ENCODE results near the gene GAR1. TPM values are rescaled to one million over a fixed set of nuclear protein-coding genes. Genes with fewer than 3 reads are reported as not detected.

Gene GAR1
- total and polyA plus RNA-seq, 7 experiments from 2014 or later = 9.5 to 24.8 (median 11.3) TPM

GRCh38 chr4:109801099-109801789, 14.3 kb upstream of the GAR1 start:
- intact Hi-C loops (cut with micrococcal nuclease) = loop anchor here in 1 of 2 donors (5.0 kb wide), 1 partner anchor 44 kb away; no protein-coding TSS in a partner anchor
- Histone ChIP-seq H3K9me3 (ENCODE audit: control insufficient read depth in 2 of 3, low read length in 3 of 3) (peaks cover 0 to 3% (median 0%) of the 10 kb centered on the region in 3 experiments), H3K4me1 (ENCODE audit: control insufficient read depth in 2 of 2, insufficient read depth in 2 of 2, low read length in 2 of 2) (no peaks in the 10 kb centered on the region), H3K27ac (ENCODE audit: low read depth, low read length) (no peak overlapping the region), H3K27me3 (ENCODE audit: control insufficient read depth in 2 of 2, insufficient read depth in 2 of 2, low read length in 2 of 2) (no peaks in the 10 kb centered on the region), H3K4me3 (ENCODE audit: low read length) (no peak overlapping the region), H3K36me3 (ENCODE audit: control insufficient read depth in 2 of 3, insufficient read depth in 3 of 3, low read length in 3 of 3) (no peaks in the 10 kb centered on the region)
- DNase-seq (no peak), ATAC-seq (no peak)
- Mint-ChIP-seq H3K27me3 (peaks cover 0 to 13% (median under 1%) of the 10 kb centered on the region in 5 donors), H3K27ac (no peak overlapping the region), H3K4me1 (no peaks in the 10 kb centered on the region), H3K36me3 (no peaks in the 10 kb centered on the region), H3K4me3 (no peak overlapping the region), H3K9me3 (peaks cover 0 to 14% (median 4%) of the 10 kb centered on the region in 11 donors)
- POLR2A ChIA-PET = no interaction called here
- CTCF ChIA-PET = interaction anchor here (0.6 kb wide), 1 partner anchor 426 kb away, joined by 3 read pairs; no protein-coding TSS in a partner anchor

GRCh38 chr4:109801895-109802319, 13.7 kb upstream of the GAR1 start, which contains the start of gene CFI:
Gene CFI (minus strand): TSS chr4:109801999. CDS start chr4:109801971, 28 bp downstream.
- H3K27me3 ChIP-seq (ENCODE audit: control insufficient read depth in 2 of 2, insufficient read depth in 2 of 2, low read length in 2 of 2) = no peaks in the 10 kb centered on the region
- POLR2A ChIA-PET = no interaction called here
- CTCF ChIA-PET = no interaction called here
- no peak within 1 kb of the TSS for H3K27ac Mint-ChIP-seq
- H3K4me3 ChIP-seq (ENCODE audit: low read length) = no peak within 1 kb of the TSS
- no peaks in the 10 kb centered on the region for H3K36me3 ChIP-seq (ENCODE audit: control insufficient read depth in 2 of 3, insufficient read depth in 3 of 3, low read length in 3 of 3)
- DNase-seq (no peak), ATAC-seq (no peak)
- intact Hi-C loops (cut with micrococcal nuclease) = loop anchor here in 1 of 2 donors (5.0 kb wide), 1 partner anchor 45 kb away; no protein-coding TSS in a partner anchor
- H3K4me1 Mint-ChIP-seq = no peaks in the 10 kb centered on the region
- no peaks in the 10 kb centered on the region for H3K4me1 ChIP-seq (ENCODE audit: control insufficient read depth in 2 of 2, insufficient read depth in 2 of 2, low read length in 2 of 2)
- no peak within 1 kb of the TSS for H3K4me3 Mint-ChIP-seq
- peaks cover 0 to 10% (median 7%) of the 10 kb centered on the region in 5 donors for H3K27me3 Mint-ChIP-seq
- no peak within 1 kb of the TSS for H3K27ac ChIP-seq (ENCODE audit: low read depth, low read length)
- H3K36me3 Mint-ChIP-seq = no peaks in the 10 kb centered on the region
- no peaks in the 10 kb centered on the region for H3K9me3 ChIP-seq (ENCODE audit: control insufficient read depth in 2 of 3, low read length in 3 of 3)
- H3K9me3 Mint-ChIP-seq = peaks cover 0 to 7% (median 0%) of the 10 kb centered on the region in 11 donors

DNA sequence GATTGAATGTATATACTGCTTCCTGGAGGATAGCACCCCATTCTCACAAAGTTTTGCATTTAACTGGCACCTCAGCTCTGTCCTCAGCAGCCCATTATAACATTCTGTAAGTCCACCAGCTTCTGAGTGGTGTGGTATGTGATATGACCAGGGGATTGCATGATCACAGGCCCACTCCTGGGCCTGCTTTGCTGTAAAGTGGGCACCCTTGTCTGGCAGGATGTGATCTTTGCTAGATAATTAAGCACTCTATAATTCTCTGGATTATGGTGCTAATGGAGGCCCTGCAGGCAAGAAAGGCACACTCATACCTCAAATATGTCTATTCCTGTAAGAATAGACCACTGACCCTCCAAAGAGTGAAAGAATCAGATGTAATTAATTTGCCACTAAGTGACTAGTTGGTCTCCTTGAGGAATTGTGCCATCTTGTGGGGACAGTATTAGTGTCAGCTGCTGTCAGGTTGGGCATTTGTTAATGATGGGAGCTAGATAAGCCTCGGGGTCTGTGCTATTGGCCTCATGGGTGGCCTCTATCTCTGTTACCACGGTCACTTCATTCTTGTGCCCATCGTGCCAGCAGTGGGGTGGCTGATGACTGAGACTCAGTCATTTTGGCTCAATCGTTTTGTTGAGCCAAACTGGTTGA, 11.5 kb upstream of the GAR1 start:
- Histone ChIP-seq H3K4me1 (ENCODE audit: control insufficient read depth in 2 of 2, insufficient read depth in 2 of 2, low read length in 2 of 2) (no peaks in the 10 kb centered on the region), H3K36me3 (ENCODE audit: control insufficient read depth in 2 of 3, insufficient read depth in 3 of 3, low read length in 3 of 3) (no peaks in the 10 kb centered on the region), H3K27ac (ENCODE audit: low read depth, low read length) (no peak overlapping the region), H3K9me3 (ENCODE audit: control insufficient read depth in 2 of 3, low read length in 3 of 3) (no peaks in the 10 kb centered on the region), H3K4me3 (ENCODE audit: low read length) (no peak overlapping the region), H3K27me3 (ENCODE audit: control insufficient read depth in 2 of 2, insufficient read depth in 2 of 2, low read length in 2 of 2) (no peaks in the 10 kb centered on the region)
- POLR2A ChIA-PET = no interaction called here
- no peaks in the 10 kb centered on the region for H3K36me3 Mint-ChIP-seq
- CTCF ChIA-PET = interaction anchor here (1.0 kb wide), 1 partner anchor 372 kb away, joined by 3 read pairs; no protein-coding TSS in a partner anchor
- no peaks in the 10 kb centered on the region for H3K4me1 Mint-ChIP-seq
- no peak overlapping the region for H3K4me3 Mint-ChIP-seq
- peak in 4 of 9 donors; percentile 8 to 25 (median 16) for DNase-seq
- peak; percentile 44 for ATAC-seq
- H3K9me3 Mint-ChIP-seq = no peaks in the 10 kb centered on the region
- intact Hi-C loops (cut with micrococcal nuclease) = loop anchor here (1.0 to 5.0 kb wide), 3 partner anchors 47 to 382 kb away; no protein-coding TSS in a partner anchor
- H3K27me3 Mint-ChIP-seq = peaks cover 0 to 10% (median 7%) of the 10 kb centered on the region in 5 donors
- H3K27ac Mint-ChIP-seq = no peak overlapping the region

- H3K27me3 ChIP-seq (ENCODE audit: control insufficient read depth in 2 of 2, insufficient read depth in 2 of 2, low read length in 2 of 2) = no peaks in the 10 kb centered on the region
- H3K4me3 ChIP-seq (ENCODE audit: low read length) = no peak overlapping the region
- intact Hi-C loops (cut with micrococcal nuclease) = loop anchor here (10.0 kb wide), 4 partner anchors 275 to 1815 kb away; partner anchors contain the start of gene OSTC (in 1 of the 2)
- Mint-ChIP-seq H3K27ac (no peak overlapping the region), H3K4me1 (peaks cover 2 to 14% (median 2%) of the 10 kb centered on the region in 7 donors), H3K4me3 (no peak overlapping the region), H3K36me3 (no peaks in the 10 kb centered on the region), H3K27me3 (peaks cover 0 to 10% (median 5%) of the 10 kb centered on the region in 5 donors), H3K9me3 (no peaks in the 10 kb centered on the region)
- H3K9me3 ChIP-seq (ENCODE audit: control insufficient read depth in 2 of 3, low read length in 3 of 3) = no peaks in the 10 kb centered on the region
- DNase-seq (no peak), ATAC-seq (no peak)
- ChIA-PET POLR2A (interaction anchor here (1.1 kb wide), 1 partner anchor 112 kb away, joined by 7 read pairs; no protein-coding TSS in a partner anchor), CTCF (no interaction called here)
- no peaks in the 10 kb centered on the region for H3K36me3 ChIP-seq (ENCODE audit: control insufficient read depth in 2 of 3, insufficient read depth in 3 of 3, low read length in 3 of 3)
- H3K27ac ChIP-seq (ENCODE audit: low read depth, low read length) = no peak overlapping the region
- H3K4me1 ChIP-seq (ENCODE audit: control insufficient read depth in 2 of 2, insufficient read depth in 2 of 2, low read length in 2 of 2) = peaks cover 0 to 2% of the 10 kb centered on the region in 2 donors
These were observed 5.9 kb upstream of the GAR1 start for GRCh38 chr4:109809655-109810054.

GRCh38 chr4:109810552-109811387, 4.8 kb upstream of the GAR1 start:
- peaks cover 0 to 6% (median 0%) of the 10 kb centered on the region in 3 experiments for H3K36me3 ChIP-seq (ENCODE audit: control insufficient read depth in 2 of 3, insufficient read depth in 3 of 3, low read length in 3 of 3)
- DNase-seq (no peak), ATAC-seq (no peak)
- Mint-ChIP-seq H3K4me1 (peaks cover 5 to 19% (median 10%) of the 10 kb centered on the region in 7 donors), H3K36me3 (no peaks in the 10 kb centered on the region), H3K9me3 (no peaks in the 10 kb centered on the region), H3K4me3 (no peak overlapping the region), H3K27ac (no peak overlapping the region), H3K27me3 (peaks cover 0 to 8% (median 4%) of the 10 kb centered on the region in 5 donors)
- POLR2A ChIA-PET = interaction anchor here (1.1 kb wide), 1 partner anchor 113 kb away, joined by 7 read pairs; no protein-coding TSS in a partner anchor
- no peak overlapping the region for H3K27ac ChIP-seq (ENCODE audit: low read depth, low read length)
- no peak overlapping the region for H3K4me3 ChIP-seq (ENCODE audit: low read length)
- CTCF ChIA-PET = no interaction called here
- no peaks in the 10 kb centered on the region for H3K27me3 ChIP-seq (ENCODE audit: control insufficient read depth in 2 of 2, insufficient read depth in 2 of 2, low read length in 2 of 2)
- H3K4me1 ChIP-seq (ENCODE audit: control insufficient read depth in 2 of 2, insufficient read depth in 2 of 2, low read length in 2 of 2) = peaks cover 0 to 4% of the 10 kb centered on the region in 2 donors
- no peaks in the 10 kb centered on the region for H3K9me3 ChIP-seq (ENCODE audit: control insufficient read depth in 2 of 3, low read length in 3 of 3)
- intact Hi-C loops (cut with micrococcal nuclease) = loop anchor here (10.0 kb wide), 4 partner anchors 274 to 1816 kb away; partner anchors contain the start of gene OSTC (in 1 of the 2)

DNA sequence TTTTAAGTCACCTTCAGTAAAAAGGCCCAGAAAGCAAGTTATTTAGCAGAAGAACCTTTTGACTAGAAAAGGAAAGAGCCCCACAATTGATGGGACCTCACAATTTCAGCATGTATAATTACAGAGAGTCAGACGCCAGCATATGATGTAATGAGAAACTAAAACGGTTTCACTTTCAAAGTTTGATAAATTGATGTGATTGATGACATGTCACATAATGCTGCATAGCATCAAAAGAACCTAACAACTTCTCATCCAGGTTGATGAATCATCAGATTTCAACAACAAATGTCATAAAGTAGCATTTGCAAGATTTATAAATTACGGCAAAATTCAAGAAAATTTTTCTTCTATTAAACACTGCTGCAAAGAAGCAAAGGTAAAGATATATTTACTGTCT, 3.9 kb upstream of the GAR1 start:
- POLR2A ChIA-PET = no interaction called here
- DNase-seq = no peak
- Mint-ChIP-seq H3K9me3 (no peaks in the 10 kb centered on the region), H3K36me3 (peaks cover 0 to 3% (median 0%) of the 10 kb centered on the region in 5 donors), H3K27ac (no peak overlapping the region), H3K4me3 (no peak overlapping the region), H3K27me3 (peaks cover 0 to 5% (median 0%) of the 10 kb centered on the region in 5 donors), H3K4me1 (peaks cover 14 to 28% (median 20%) of the 10 kb centered on the region in 7 donors)
- peaks cover 6 to 10% of the 10 kb centered on the region in 2 donors for H3K4me1 ChIP-seq (ENCODE audit: control insufficient read depth in 2 of 2, insufficient read depth in 2 of 2, low read length in 2 of 2)
- H3K4me3 ChIP-seq (ENCODE audit: low read length) = no peak overlapping the region
- H3K36me3 ChIP-seq (ENCODE audit: control insufficient read depth in 2 of 3, insufficient read depth in 3 of 3, low read length in 3 of 3) = peaks cover 0 to 7% (median 0%) of the 10 kb centered on the region in 3 experiments
- H3K27ac ChIP-seq (ENCODE audit: low read depth, low read length) = no peak overlapping the region
- intact Hi-C loops (cut with micrococcal nuclease) = loop anchor here (10.0 kb wide), 4 partner anchors 273 to 1817 kb away; partner anchors contain the start of gene OSTC (in 1 of the 2)
- H3K27me3 ChIP-seq (ENCODE audit: control insufficient read depth in 2 of 2, insufficient read depth in 2 of 2, low read length in 2 of 2) = no peaks in the 10 kb centered on the region
- H3K9me3 ChIP-seq (ENCODE audit: control insufficient read depth in 2 of 3, low read length in 3 of 3) = no peaks in the 10 kb centered on the region
- ATAC-seq = no peak
- CTCF ChIA-PET = no interaction called here

Measured in naive thymus-derived CD4-positive, alpha-beta T cell (primary cell).